ENCODE measurements around the gene DNAAF5. TPM values are rescaled to one million over a fixed set of nuclear protein-coding genes. Genes with fewer than 3 reads are reported as not detected.

DNAAF5 gene
- total RNA-seq, 2 donors from 2014 or later: 19.5 to 53.4 TPM

Other genes with a start within 250 kb of the DNAAF5 start
- gene PDGFA, start 206.9 kb upstream of the DNAAF5 start, total RNA-seq: 1 to 10 TPM; 1.3 to 5.0 TPM
- gene PRKAR1B, start 582 bp downstream of the DNAAF5 start, total RNA-seq: 10 to 100 TPM in 1 of 2 donors, 1 to 10 TPM in 1; 9.8 to 31.9 TPM
- gene SUN1, start 105.8 kb downstream of the DNAAF5 start, total RNA-seq: 10 to 100 TPM; 34.3 to 50.4 TPM
- 10 to 100 TPM; 42.8 to 44.5 TPM for gene GET4, start 149.9 kb downstream of the DNAAF5 start, total RNA-seq
- 100 to 1,000 TPM in 1 of 2 donors, 10 to 100 TPM in 1; 70.6 to 161 TPM for gene ADAP1, start 228.0 kb downstream of the DNAAF5 start, total RNA-seq
- gene COX19, start 248.8 kb downstream of the DNAAF5 start, total RNA-seq: 10 to 100 TPM; 17.2 to 19.9 TPM